GM23338 (cell line): ENCODE results near the gene TMEM45A. TPM values are rescaled to one million over a fixed set of nuclear protein-coding genes. Genes with fewer than 3 reads are reported as not detected.

Experiments
- ATAC-seq: fragments of 200-7000 bp; cut with Tn5 transposase; 3 replicates; pipeline ENCODE4 v1.9.1; 2020
- DNase-seq: peaks from one replicate; pipeline ENCODE4 v3.0.0-alpha.2; 2015; ENCODE audit warnings: low spot score
- H2AFZ ChIP-seq: fragments of 200-600 bp; sonication (generic); 2 replicates; pipeline ENCODE4 v1.8.0; 2016; ENCODE audit warnings: antibody characterized with exemption, mild to moderate bottlenecking, moderate library complexity
- H3F3A ChIP-seq: fragments of 200-600 bp; sonication (generic); replicated peaks from 2 replicates; pipeline ENCODE4 v1.8.0; 2017; ENCODE audit warnings: antibody characterized with exemption, mixed run types, low read depth
- H3K27ac ChIP-seq: fragments of 200-600 bp; sonication (generic); 2 replicates; pipeline ENCODE4 v1.6.1; 2016; ENCODE audit warnings: low read depth
- H3K27me3 ChIP-seq: fragments of 200-600 bp; sonication (generic); 2 replicates; pipeline ENCODE4 v1.8.0; 2016; ENCODE audit warnings: mild to moderate bottlenecking, mixed run types, moderate library complexity; ENCODE audit not compliant: insufficient read depth
- H3K36me3 ChIP-seq: fragments of 200-600 bp; sonication (generic); 2 replicates; pipeline ENCODE4 v1.8.0; 2016; ENCODE audit warnings: mild to moderate bottlenecking; ENCODE audit not compliant: insufficient read depth
- H3K4me1 ChIP-seq: fragments of 200-600 bp; sonication (generic); 2 replicates; pipeline ENCODE4 v1.8.0; 2016; ENCODE audit warnings: mild to moderate bottlenecking, moderate library complexity; ENCODE audit not compliant: insufficient read depth
- H3K4me2 ChIP-seq: fragments of 200-600 bp; sonication (generic); 2 replicates; pipeline ENCODE4 v1.7.1; 2017; ENCODE audit warnings: mixed run types
- H3K4me3 ChIP-seq: fragments of 200-600 bp; sonication (generic); 2 replicates; pipeline ENCODE4 v1.6.1; 2016; ENCODE audit warnings: mixed run types
- H3K79me2 ChIP-seq: fragments of 200-600 bp; sonication (generic); replicated peaks from 2 replicates; pipeline ENCODE4 v1.8.0; 2017; ENCODE audit warnings: mild to moderate bottlenecking; ENCODE audit not compliant: insufficient read depth
- H3K9me2 ChIP-seq: fragments of 200-600 bp; sonication (generic); 2 replicates; pipeline ENCODE4 v1.8.0; 2017; ENCODE audit not compliant: insufficient read depth
- H4K20me1 ChIP-seq: fragments of 200-600 bp; sonication (generic); replicated peaks from 2 replicates; pipeline ENCODE4 v1.8.0; 2017; ENCODE audit warnings: mild to moderate bottlenecking; ENCODE audit not compliant: insufficient read depth
- H3K27ac Mint-ChIP-seq: 2 replicates; pipeline ENCODE4 v1.8.0; 2020; ENCODE audit warnings: inconsistent platforms, mild to moderate bottlenecking, moderate library complexity, mixed read lengths
- H3K27me3 Mint-ChIP-seq: 3 replicates; pipeline ENCODE4 v1.8.0; 2022; ENCODE audit warnings: low read depth, mild to moderate bottlenecking, moderate library complexity, mixed read lengths, inconsistent platforms; ENCODE audit not compliant: insufficient read depth, poor library complexity
- H3K36me3 Mint-ChIP-seq: 3 replicates; pipeline ENCODE4 v1.8.0; 2021; ENCODE audit warnings: low read depth, mild to moderate bottlenecking, inconsistent platforms, moderate library complexity, mixed read lengths
- H3K4me1 Mint-ChIP-seq: 3 replicates; pipeline ENCODE4 v1.8.0; 2020; ENCODE audit warnings: mild to moderate bottlenecking, inconsistent platforms, mixed read lengths
- H3K4me3 Mint-ChIP-seq: 3 replicates; pipeline ENCODE4 v1.8.0; 2021; ENCODE audit warnings: moderate library complexity, mild to moderate bottlenecking, inconsistent platforms, mixed read lengths
- H3K9me3 Mint-ChIP-seq: 3 replicates; pipeline ENCODE4 v1.8.0; 2020; ENCODE audit warnings: moderate library complexity, mild to moderate bottlenecking, inconsistent platforms, mixed read lengths
- CREB1 ChIP-seq: fragments of 250-450 bp; sonication (Bioruptor Pico); IDR thresholded peaks from 2 replicates; pipeline ENCODE4 v1.5.0; 2020; ENCODE audit warnings: low read depth, mild to moderate bottlenecking, moderate library complexity
- CTCF ChIP-seq, 2 experiments: fragments of 200-600 bp in 1 of 2; sonication (generic) in 1 of 2; conservative IDR thresholded peaks; 2 replicates each; pipeline versions ENCODE4 v1.5.1 to v1.6.1; 2016 to 2017; ENCODE audit warnings: antibody characterized with exemption in 2 of 2, low read depth in 2 of 2, mild to moderate bottlenecking in 2 of 2, moderate library complexity in 1 of 2
- EZH2phosphoT487 ChIP-seq: fragments of 200-600 bp; sonication (generic); IDR thresholded peaks from one replicate; pipeline ENCODE4 v1.8.1; 2018; ENCODE audit warnings: antibody characterized with exemption; ENCODE audit not compliant: unreplicated experiment
- JUNB ChIP-seq: IDR thresholded peaks from one replicate; pipeline ENCODE4 v1.6.1; 2016; ENCODE audit warnings: antibody characterized with exemption; ENCODE audit not compliant: unreplicated experiment
- NANOG ChIP-seq: IDR thresholded peaks from 2 replicates; pipeline ENCODE4 v1.6.1; 2016; ENCODE audit warnings: antibody characterized with exemption, borderline replicate concordance
- POLR2AphosphoS5 ChIP-seq: IDR thresholded peaks from 2 replicates; pipeline ENCODE4 v1.6.1; 2016; ENCODE audit warnings: antibody characterized with exemption, low read depth
- REST ChIP-seq: IDR thresholded peaks from one replicate; pipeline ENCODE4 v1.6.1; 2018; ENCODE audit warnings: antibody characterized with exemption; ENCODE audit not compliant: unreplicated experiment
- STAT1 ChIP-seq: IDR thresholded peaks from one replicate; pipeline ENCODE4 v1.6.1; 2016; ENCODE audit warnings: antibody characterized with exemption; ENCODE audit not compliant: unreplicated experiment
- ZNF114 ChIP-seq: fragments of 250-450 bp; sonication (Bioruptor Pico); IDR thresholded peaks from 2 replicates; pipeline ENCODE4 v1.5.0; 2020; ENCODE audit warnings: mild to moderate bottlenecking, moderate library complexity
- ZNF331 ChIP-seq: fragments of 250-450 bp; sonication (Bioruptor Pico); IDR thresholded peaks from 2 replicates; pipeline ENCODE4 v1.5.0; 2020; ENCODE audit warnings: low read depth, mild to moderate bottlenecking, moderate library complexity
- ZNF462 ChIP-seq: fragments of 250-450 bp; sonication (Bioruptor Pico); IDR thresholded peaks from 2 replicates; pipeline ENCODE4 v1.5.0; 2020; ENCODE audit warnings: mild to moderate bottlenecking, moderate library complexity
- polyA plus RNA-seq: library from polyadenylated mRNA; unstranded; fragments of >200 nt; fragmentation: Nextera tagmentation; extraction: Ambion mirVana; gene quantifications from 2 replicates; pipeline ENCODE4 v1.2.1, GENCODE V29; 2016
- total RNA-seq: library from RNA; depleted of rRNA; stranded (reverse); fragments of >200 nt; shearing (Covaris generic); gene quantifications from 2 replicates; pipeline ENCODE4 v1.2.3, GENCODE V29; 2014

TMEM45A gene
- total and polyA plus RNA-seq, 2 experiments from 2014 or later: 6.5 to 12.7 TPM

GRCh38 chr3:100482176-100482575 is 10.2 kb upstream of the TMEM45A start:
- H3K36me3 Mint-ChIP-seq: peaks cover 11% of the 10 kb centered on the region; the same call in 2 of the 3 replicates
- Histone ChIP-seq H3K79me2 (no peaks in the 10 kb centered on the region), H4K20me1 (no peaks in the 10 kb centered on the region), H3K4me3 (no peak overlapping the region), H3K27ac (no peak overlapping the region), H3K36me3 (no peaks in the 10 kb centered on the region), H3K27me3 (no peaks in the 10 kb centered on the region), H3K4me1 (no peaks in the 10 kb centered on the region), H3F3A (no peaks in the 10 kb centered on the region), H2AFZ (no peak overlapping the region), H3K4me2 (no peak overlapping the region), H3K9me2 (peaks cover 4% of the 10 kb centered on the region; the same call in 1 of the 2 replicates)
- no peak overlapping the region for H3K4me3 Mint-ChIP-seq
- H3K9me3 Mint-ChIP-seq: peaks cover 18% of the 10 kb centered on the region
- TF ChIP-seq NANOG: no peak
- no peak for TF ChIP-seq CTCF (conservative IDR thresholded peaks at IDR 0.05; ENCODE audit: low read depth in 2 of 2)
- no peak for TF ChIP-seq ZNF331 (CRISPR knock-in tag)
- H3K4me1 Mint-ChIP-seq: peaks cover 2% of the 10 kb centered on the region; the same call in 1 of the 3 replicates
- ATAC-seq: no peak
- H3K27ac Mint-ChIP-seq: no peak overlapping the region
- no peaks in the 10 kb centered on the region for H3K27me3 Mint-ChIP-seq
- DNase-seq: no peak

GRCh38 chr3:100483529-100483928 is 8.9 kb upstream of the TMEM45A start:
- no peaks in the 10 kb centered on the region for H4K20me1 ChIP-seq
- H3K4me1 ChIP-seq: no peaks in the 10 kb centered on the region
- H3K36me3 ChIP-seq: no peaks in the 10 kb centered on the region
- Mint-ChIP-seq H3K27me3 (no peaks in the 10 kb centered on the region), H3K27ac (no peak overlapping the region), H3K4me3 (no peak overlapping the region), H3K9me3 (peaks cover 11% of the 10 kb centered on the region), H3K36me3 (peaks cover 7% of the 10 kb centered on the region; the same call in 2 of the 3 replicates), H3K4me1 (peaks cover 2% of the 10 kb centered on the region; the same call in 1 of the 3 replicates)
- ATAC-seq (no peak), DNase-seq (no peak)
- H2AFZ ChIP-seq: no peak overlapping the region; the same call in 1 of the 2 replicates
- no peaks in the 10 kb centered on the region for H3K79me2 ChIP-seq
- H3K9me2 ChIP-seq: peaks cover 4% of the 10 kb centered on the region; the same call in 1 of the 2 replicates
- no peaks in the 10 kb centered on the region for H3F3A ChIP-seq
- H3K27ac ChIP-seq: no peak overlapping the region
- H3K4me2 ChIP-seq: no peak overlapping the region
- H3K4me3 ChIP-seq: no peak overlapping the region
- H3K27me3 ChIP-seq: no peaks in the 10 kb centered on the region
- no peak for TF ChIP-seq REST
- TF ChIP-seq CREB1 (CRISPR knock-in tag): no peak
- no peak for TF ChIP-seq JUNB
- no peak for TF ChIP-seq ZNF462 (CRISPR knock-in tag)
- TF ChIP-seq STAT1: no peak
- TF ChIP-seq ZNF331 (CRISPR knock-in tag): no peak
- TF ChIP-seq EZH2phosphoT487: no peak
- TF ChIP-seq POLR2AphosphoS5: no peak
- no peak for TF ChIP-seq ZNF114 (CRISPR knock-in tag)
